Fibroblast of mammary gland (primary cell): ENCODE results near the gene PRDM2.

Source experiments
- DNase-seq: peaks from one replicate; pipeline ENCODE4 v3.0.0-alpha.2; 2010; ENCODE audit warnings: low read depth
- H3K4me3 ChIP-seq: 2 replicates; pipeline ENCODE4 v1.5.1; 2011; ENCODE audit warnings: low read depth, mild to moderate bottlenecking, low read length, moderate library complexity; ENCODE audit not compliant: control insufficient read depth
- TF ChIP-seq, protein P1 (sequence below): conservative IDR thresholded peaks from 2 replicates; pipeline ENCODE4 v1.5.1; 2011; ENCODE audit warnings: low read depth, low read length, inconsistent platforms; ENCODE audit not compliant: control insufficient read depth, insufficient read depth

Gene PRDM2

DNA sequence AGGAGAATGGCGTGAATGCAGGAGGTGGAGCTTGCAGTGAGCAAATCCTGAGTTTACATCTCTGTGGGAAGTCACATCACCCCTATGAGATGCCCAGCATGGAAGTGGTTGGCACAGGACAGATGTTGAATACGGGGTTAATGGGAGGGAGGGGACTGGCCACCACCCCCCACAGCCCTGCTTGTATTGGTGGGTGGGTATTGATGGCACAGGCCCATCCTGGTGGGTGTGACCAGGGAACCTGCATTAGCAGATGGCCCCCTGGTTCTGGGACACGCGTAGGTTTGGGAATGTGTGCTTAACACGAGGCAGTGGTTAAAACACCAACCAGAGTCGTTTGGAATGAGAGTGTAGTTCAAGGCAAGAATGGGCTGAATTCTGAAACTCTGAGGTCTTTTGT, 117.9 kb downstream of the PRDM2 start:
- DNase-seq = no peak
- H3K4me3 ChIP-seq = no peak overlapping the region

DNA sequence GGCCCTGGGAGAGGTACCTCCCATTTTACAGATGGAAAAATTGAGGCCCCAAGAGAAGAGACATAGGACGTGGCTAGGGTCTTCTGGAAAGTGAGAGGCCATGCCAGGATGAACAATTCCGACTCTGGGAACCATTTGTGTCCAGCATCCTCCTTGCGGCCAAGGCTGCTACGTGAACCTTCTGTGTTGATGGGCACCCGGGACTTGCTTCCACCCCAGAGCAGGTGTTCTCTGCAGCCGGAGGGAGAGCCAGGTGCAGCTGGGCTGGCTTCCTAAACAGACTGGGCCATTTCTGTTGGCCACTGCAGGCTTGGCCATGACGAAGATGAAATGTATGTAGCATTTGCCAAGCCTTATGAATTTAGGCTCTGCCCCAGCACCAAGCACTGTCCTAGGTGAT, 118.9 kb downstream of the PRDM2 start:
- H3K4me3 ChIP-seq = no peak overlapping the region
- no peak for DNase-seq
- TF ChIP-seq, protein P1, sequence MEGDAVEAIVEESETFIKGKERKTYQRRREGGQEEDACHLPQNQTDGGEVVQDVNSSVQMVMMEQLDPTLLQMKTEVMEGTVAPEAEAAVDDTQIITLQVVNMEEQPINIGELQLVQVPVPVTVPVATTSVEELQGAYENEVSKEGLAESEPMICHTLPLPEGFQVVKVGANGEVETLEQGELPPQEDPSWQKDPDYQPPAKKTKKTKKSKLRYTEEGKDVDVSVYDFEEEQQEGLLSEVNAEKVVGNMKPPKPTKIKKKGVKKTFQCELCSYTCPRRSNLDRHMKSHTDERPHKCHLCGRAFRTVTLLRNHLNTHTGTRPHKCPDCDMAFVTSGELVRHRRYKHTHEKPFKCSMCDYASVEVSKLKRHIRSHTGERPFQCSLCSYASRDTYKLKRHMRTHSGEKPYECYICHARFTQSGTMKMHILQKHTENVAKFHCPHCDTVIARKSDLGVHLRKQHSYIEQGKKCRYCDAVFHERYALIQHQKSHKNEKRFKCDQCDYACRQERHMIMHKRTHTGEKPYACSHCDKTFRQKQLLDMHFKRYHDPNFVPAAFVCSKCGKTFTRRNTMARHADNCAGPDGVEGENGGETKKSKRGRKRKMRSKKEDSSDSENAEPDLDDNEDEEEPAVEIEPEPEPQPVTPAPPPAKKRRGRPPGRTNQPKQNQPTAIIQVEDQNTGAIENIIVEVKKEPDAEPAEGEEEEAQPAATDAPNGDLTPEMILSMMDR = no peak

More for the DNA sequence above, 117.9 kb downstream of the PRDM2 start:
- TF ChIP-seq, protein P1 = no peak

DNA sequence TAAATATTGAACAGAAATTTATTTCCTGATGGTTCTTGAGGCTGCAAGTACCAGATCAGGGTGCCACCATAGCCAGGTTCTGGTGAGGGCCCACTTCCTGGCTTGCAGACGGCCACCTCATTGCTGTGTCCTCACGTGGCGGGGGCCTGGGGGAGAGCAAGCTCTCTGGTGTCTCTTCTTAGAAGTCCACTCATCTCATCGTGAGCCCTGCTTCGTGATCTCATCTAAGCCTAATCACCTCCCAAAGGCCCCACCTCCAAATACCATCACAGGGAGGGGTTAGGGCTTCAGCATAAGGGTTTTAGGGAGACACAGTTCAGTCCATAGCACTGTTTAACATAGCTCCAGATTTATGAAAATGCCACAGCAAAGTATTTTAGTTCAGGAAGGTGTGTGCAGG, 119.7 kb downstream of the PRDM2 start:
- TF ChIP-seq, protein P1 = no peak
- DNase-seq = no peak
- H3K4me3 ChIP-seq = no peak overlapping the region

DNA sequence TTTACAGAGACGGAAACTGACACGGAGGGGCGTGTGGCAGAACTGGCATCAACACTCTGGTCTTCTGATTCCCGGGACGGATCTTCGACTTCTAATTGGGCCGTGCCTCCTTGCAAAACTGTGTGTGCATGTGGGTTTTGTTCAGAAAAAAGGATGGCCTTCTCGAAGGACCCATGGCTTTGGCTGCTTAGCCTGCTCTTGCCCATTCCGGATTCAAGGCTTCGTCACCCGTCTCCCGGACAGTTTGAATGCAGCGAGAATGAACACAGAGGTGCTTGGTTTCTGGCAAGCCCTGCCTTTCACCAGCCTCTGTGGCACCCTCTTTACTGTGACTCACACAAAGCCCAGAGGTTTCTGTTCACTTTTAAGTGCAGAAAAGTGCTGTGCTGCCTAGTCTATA, 120.1 kb downstream of the PRDM2 start:
- no peak for DNase-seq
- TF ChIP-seq, protein P1 = no peak
- H3K4me3 ChIP-seq = no peak overlapping the region

DNA sequence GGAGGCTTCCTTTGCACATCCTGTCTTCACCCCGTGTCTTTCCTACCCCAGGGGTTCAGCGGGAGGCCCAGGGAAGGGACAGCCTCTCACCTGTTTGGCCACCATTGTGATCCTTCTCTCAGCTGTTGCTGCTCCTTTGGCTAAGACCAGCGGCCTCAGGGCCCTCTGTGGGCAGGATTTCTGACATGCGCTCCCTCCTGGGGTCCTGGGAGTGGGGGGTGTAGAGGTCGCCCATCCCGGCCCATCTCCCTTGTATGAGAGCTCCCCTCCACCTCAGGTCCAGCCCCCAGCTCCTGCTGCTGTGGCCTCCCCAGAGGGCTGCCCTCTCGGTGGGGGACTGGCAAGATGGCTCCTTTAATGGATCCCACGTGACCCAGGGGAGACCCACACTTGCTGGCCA, 120.5 kb downstream of the PRDM2 start:
- no peak overlapping the region for H3K4me3 ChIP-seq
- TF ChIP-seq, protein P1 = no peak
- DNase-seq = no peak

DNA sequence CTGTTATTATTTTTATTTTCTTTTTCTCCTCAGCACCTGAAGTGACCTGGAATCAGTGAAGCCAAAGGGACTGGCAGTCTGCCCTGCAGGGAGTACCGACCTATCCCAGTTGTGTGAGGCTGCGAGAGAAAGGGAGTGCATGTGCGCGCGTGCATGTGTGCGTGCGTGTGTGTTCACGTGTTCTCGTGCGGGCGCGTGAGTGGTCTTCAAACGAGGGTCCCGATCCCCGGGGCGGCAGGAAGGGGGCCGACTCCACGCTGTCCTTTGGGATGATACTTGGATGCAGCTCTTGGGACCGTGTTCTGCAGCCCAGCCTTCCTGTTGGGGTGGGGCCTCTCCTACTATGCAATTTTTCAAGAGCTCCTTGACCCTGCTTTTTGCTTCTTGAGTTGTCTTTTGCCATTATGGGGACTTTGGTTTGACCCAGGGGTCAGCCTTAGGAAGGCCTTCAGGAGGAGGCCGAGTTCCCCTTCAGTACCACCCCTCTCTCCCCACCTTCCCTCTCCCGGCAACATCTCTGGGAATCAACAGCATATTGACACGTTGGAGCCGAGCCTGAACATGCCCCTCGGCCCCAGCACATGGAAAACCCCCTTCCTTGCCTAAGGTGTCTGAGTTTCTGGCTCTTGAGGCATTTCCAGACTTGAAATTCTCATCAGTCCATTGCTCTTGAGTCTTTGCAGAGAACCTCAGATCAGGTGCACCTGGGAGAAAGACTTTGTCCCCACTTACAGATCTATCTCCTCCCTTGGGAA, 123.3 kb downstream of the PRDM2 start:
- no peak for DNase-seq
- TF ChIP-seq, protein P1 = no peak

More for the DNA sequence above, 123.3 kb downstream of the PRDM2 start:
- no peak overlapping the region for H3K4me3 ChIP-seq
